Amniotic epithelial cell (primary cell): ENCODE measurements around the gene KCTD8.

Experiments used
- DNase-seq: peaks from one replicate; pipeline ENCODE4 v3.0.0-alpha.2; 2010; ENCODE audit warnings: low read depth

Gene KCTD8

DNA sequence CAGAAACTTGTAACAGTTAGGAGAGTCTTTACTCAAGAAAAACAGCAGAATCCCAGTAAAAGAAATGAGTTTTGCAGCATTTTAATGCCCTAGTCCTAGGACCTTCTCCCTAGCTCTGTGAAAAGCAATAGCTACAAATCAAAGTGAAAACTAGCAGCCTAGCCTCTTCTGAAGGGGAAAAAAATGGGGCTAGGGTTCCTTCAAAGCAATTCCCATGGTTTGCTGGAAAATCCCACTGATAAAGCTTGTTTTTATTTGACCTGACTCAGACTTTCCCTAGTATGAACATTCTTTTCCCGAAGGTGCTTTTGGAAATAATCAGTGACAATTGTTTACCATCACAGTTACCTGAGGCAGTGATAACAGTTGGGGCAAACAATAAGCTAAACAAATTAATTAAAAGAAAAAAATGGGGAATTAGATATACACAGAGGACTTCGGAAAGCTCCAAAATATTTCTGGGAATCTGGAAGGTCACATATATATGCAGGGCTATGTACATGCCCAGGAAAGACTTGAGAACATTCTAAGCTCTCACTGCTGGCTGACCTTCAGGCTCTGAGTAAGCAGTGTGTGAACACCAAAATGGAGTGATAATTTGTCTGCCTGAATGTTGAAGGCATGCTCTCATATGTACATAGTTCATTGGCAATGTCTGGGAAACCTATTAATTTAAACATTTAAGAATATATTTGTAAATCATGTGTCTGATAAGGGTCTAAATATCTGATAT, 285.9 kb downstream of the KCTD8 start:
- DNase-seq = peak; percentile 23

DNA sequence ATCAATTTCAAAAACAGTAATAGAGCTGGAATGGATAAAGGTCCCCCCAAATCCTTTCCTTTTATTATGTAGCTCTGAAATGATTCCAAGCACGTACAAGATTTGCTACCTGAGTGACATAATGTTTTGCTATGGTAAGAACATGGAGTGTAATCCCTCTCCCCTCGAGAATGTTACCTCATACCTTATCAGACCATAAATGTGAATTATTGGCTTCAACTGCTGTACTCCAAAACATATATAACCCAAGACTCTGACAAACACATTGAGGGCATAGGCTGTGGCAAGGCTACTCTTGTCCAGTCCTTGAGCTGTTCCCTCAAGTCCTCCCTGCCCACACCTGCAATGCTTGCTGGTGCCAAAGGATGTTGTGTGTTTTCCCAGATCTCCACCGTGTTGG, 286.9 kb downstream of the KCTD8 start:
- peak; percentile 16 for DNase-seq

DNA sequence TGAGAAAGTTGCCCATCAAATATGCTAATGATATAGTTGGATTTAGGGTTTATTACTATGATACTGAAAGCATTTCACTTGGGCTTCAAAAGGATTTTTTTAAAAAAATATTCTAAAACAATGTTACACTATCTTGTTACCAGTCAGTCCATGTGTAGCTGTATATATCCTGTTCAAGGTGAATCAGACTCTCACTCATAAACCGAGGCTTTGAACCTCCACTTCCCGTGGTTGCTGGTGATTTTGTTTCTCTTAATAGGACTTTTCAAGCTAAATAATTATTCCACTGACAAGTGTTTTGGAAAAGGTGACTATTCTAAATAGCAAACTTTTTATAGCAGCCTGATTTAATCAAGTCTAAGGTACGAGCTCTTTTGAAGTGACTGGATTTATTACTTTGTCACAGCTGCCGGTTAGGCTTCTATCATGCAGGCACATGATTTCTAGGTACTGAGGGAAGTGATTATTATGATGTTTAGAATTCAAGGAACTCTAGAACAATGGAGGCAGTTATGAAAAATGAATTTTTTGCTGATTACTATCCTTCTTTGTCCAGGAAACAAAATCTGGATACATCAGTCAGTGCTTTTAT, 287.7 kb downstream of the KCTD8 start:
- no peak for DNase-seq

DNA sequence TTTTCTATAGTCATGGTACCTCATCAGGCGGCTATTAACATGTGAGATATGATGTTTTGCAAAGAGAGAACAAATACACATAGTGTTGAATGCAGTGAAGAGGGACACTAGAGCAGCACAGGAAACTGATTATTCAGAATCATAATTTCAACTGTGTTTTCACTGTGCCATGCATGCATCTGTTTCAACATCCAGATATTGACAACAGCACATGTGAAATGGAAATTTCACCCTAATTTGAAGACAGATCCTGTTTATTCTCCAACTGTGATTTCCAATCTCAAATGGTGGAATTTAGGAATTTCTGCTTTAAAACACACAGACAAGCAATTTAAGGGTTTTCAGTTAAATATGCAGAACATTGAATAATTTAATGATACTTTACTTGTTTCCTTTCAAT, 288.6 kb downstream of the KCTD8 start:
- no peak for DNase-seq

DNA sequence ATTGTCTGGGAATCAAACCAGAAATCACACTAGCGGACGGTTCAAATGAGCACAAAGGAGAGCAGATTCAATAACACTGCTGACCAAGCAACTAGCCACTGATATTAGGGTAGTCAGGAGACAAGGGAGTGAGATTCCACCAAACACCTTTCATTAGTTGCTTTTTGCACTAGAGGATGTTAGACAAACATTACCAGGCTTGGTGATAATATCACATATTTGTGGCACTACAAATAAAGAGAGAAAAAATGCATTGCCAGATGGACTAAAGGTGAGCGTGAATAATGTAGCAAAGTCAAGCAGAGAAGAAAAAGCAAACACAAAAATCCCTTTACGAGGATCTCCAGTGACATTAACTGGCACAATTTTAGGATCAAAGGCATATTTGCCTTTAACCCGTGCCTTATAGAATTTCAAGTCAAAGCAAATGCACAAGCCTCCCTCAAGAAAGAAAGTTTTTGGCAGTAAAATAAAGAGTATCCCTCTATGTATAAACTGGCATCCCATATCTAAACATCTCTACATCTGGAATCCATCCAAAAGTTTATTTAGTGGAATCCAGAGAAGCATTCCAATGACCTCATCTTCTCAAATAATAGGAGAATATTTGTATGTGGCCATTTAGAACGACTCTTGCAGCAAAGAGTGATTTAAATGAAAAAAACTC, 290.9 kb downstream of the KCTD8 start:
- DNase-seq = peak; percentile 60

DNA sequence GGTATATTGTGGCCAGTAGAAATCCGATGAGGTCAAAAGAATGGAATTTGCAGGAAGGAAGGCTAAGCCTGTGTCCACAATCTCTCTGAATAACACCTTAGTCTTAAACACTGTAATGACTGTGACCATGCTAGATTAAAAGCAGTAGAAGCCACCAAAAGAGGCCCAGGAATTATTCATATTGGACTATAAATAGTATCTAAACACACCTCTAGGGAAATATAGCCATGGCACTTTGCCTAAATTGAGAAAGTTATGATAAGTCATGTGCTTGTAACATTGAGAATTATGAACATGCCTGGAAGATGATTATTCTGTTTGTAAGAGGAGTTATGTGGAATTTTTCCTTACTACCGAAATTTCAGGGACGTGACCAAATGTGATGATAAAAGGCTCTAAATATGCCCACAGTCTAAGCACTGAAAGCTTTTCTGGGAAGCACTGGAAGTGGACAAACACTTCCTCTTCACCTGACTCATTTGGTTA, 298.5 kb downstream of the KCTD8 start:
- DNase-seq = peak; percentile 81

DNA sequence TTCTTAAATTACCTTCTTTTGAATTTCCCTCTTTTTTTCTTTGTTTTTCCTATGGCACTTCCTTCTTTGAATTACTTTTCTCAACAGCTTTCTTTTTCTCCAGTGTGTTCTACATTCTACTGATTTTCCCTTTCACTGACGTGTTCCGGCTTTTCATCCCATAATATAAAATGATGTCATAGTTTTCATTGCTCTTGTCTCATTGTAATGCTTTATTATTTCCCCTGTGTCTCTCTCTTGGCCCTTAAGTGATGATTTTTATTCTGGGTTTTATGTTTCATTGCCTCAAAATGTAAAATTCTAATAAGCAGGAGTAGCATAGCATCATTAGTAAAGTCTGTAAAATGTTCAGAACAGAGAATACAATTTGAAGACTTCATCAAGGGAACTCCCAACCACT, 299.3 kb downstream of the KCTD8 start:
- no peak for DNase-seq

DNA sequence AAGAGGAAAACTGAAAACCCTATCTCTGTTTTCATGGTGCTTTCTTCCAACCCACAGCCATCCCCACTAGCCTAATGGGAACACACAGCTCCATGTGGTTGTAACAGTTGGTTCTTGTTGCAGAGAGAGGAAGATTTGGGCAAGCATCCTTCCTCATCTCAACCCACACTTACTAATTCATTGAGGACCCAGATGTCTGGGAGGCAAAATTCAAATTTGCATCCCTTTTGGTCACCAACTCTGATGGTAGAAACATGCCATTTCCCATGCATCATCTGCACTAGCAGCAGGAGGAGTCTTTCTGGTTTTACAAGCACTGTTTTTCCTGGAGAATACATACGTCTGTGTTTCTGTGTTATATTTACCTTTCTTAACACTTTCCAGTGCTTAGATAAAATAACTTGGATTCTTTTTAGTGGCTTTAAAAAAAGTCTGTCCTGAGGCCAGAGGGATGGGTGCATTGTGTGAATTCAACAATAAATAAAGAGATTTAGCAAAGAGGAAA, 301.0 kb downstream of the KCTD8 start:
- DNase-seq = no peak

DNA sequence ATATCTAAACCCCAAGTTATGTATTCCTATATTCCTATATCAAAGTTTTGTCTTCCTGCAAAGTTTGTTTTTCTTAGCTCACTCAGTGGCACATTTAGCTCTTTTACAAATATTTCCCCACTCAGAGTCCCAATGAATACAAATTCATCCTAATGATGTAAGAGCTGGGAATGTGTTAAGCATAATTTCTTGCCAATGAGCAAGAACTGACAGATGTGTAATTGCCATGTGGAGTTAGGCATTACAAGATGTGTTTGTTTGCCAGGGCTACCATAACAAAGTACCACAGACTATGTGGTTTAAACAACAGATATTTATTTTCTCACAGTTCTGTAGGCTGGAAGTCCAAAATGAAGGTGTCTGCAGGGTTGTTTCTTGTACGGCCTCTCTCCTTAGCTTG, 302.1 kb downstream of the KCTD8 start:
- no peak for DNase-seq

DNA sequence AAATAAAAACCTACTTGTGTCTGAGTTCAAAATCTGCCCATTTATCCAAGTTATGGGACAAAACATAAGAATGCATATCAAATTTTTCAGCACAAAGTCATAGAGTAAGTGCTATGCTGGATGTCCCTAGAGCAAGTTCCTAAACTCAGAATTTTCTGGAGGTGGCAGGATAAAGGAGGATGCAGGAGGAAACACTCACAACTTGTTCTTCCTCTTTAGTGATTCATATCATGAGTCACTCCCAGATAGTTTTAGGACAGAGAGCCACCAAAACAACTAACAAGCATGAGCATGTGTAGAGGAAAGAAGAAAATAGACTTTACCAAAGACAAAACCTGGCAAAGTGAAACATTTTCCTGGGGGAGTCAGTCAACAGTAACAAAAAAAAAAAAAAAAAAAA, 302.7 kb downstream of the KCTD8 start:
- DNase-seq = peak; percentile 27

DNA sequence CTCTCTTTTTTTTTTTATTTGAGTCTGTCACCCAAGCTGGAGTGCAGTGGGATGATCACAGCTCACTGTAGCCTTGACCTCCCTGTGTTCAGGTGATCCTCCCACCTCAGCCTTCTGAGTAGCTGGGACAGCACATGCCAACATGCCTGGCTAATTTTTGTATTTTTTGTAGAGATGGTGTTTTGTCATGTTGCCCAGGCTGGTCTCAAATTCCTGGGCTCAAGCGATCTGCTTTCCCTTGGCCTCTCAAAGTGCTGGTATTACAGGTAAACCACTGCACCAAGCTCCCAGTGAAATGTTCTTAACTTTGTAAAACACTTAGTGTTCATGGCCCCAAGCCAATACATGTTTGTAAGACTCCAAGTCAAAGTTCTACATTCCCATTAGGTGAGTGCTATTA, 316.1 kb downstream of the KCTD8 start:
- no peak for DNase-seq
